Nephron progenitor cell (in vitro differentiated cells): ENCODE data around the gene SERGEF.
"Not testable (repeated sequence)": the region's sequence is repeated elsewhere in the genome, so short reads cannot be mapped to it uniquely, and the experiment has no call there.

Source experiments
- DNase-seq: peaks from one replicate; pipeline ENCODE4 v3.0.0; 2021
- H3K27ac Mint-ChIP-seq: 2 replicates; pipeline ENCODE4 v1.8.0; 2021; ENCODE audit warnings: mild to moderate bottlenecking, moderate library complexity, mixed read lengths
- H3K27me3 Mint-ChIP-seq: 2 replicates; pipeline ENCODE4 v1.8.0; 2021; ENCODE audit warnings: mild to moderate bottlenecking, low read depth, mixed read lengths; ENCODE audit not compliant: poor library complexity
- H3K36me3 Mint-ChIP-seq: 2 replicates; pipeline ENCODE4 v1.8.0; 2021; ENCODE audit warnings: low read depth, mixed read lengths
- H3K4me1 Mint-ChIP-seq: 2 replicates; pipeline ENCODE4 v1.8.0; 2021; ENCODE audit warnings: mixed read lengths
- H3K4me3 Mint-ChIP-seq: 2 replicates; pipeline ENCODE4 v1.8.0; 2021; ENCODE audit warnings: mild to moderate bottlenecking, moderate library complexity, mixed read lengths
- H3K9me3 Mint-ChIP-seq: 2 replicates; pipeline ENCODE4 v1.8.0; 2021; ENCODE audit warnings: mild to moderate bottlenecking, moderate library complexity, mixed read lengths
- TF ChIP-seq, protein P1 (sequence below): fragments of 200-600 bp; sonication (generic); IDR thresholded peaks from 2 replicates; pipeline ENCODE4 v1.5.0; 2021; ENCODE audit warnings: antibody characterized with exemption

The SERGEF gene

DNA sequence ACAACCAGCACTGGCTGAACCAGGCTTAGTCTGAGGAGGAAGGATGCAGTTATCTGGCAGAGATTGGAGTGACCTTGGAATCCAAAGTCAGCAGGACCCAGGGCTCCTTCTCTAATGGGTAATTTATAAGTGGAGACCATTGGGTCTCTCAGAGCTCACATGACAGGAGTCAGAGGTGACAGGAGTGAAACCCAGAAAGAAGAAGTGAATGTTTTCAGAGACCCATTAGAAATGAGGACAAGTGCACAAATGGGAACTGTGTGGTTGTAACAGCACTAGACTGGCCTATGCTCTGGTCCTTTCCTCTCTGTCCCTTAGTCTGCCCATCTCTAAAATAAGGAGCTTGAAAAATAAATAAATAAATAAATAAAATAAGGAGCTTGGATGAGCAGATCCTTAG is 107.4 kb downstream of the SERGEF start:
- Mint-ChIP-seq H3K27me3 (no peaks in the 10 kb centered on the region), H3K4me1 (no peaks in the 10 kb centered on the region), H3K9me3 (no peaks in the 10 kb centered on the region), H3K36me3 (no peaks in the 10 kb centered on the region), H3K27ac (no peak overlapping the region), H3K4me3 (no peak overlapping the region)
- TF ChIP-seq, protein P1, sequence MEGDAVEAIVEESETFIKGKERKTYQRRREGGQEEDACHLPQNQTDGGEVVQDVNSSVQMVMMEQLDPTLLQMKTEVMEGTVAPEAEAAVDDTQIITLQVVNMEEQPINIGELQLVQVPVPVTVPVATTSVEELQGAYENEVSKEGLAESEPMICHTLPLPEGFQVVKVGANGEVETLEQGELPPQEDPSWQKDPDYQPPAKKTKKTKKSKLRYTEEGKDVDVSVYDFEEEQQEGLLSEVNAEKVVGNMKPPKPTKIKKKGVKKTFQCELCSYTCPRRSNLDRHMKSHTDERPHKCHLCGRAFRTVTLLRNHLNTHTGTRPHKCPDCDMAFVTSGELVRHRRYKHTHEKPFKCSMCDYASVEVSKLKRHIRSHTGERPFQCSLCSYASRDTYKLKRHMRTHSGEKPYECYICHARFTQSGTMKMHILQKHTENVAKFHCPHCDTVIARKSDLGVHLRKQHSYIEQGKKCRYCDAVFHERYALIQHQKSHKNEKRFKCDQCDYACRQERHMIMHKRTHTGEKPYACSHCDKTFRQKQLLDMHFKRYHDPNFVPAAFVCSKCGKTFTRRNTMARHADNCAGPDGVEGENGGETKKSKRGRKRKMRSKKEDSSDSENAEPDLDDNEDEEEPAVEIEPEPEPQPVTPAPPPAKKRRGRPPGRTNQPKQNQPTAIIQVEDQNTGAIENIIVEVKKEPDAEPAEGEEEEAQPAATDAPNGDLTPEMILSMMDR = no peak
- DNase-seq = no peak

DNA sequence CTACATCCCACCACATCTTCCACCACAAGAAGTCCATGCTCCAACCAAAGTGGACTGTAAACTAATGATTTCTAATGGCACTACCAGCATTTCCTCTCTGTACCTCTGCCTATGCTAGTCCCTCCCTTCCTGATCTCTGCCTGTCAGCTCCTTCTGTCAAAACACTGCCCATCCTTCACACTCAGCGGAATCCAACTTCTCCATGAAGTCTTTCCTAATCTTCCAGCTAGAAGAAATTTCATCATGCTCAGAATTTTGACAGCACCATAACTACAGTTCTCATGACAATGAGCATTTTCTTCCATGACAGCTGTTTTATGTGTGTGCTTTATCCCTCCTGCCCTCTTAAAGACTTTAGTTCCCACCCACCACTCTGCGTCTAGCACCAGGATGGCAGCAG is 111.4 kb downstream of the SERGEF start:
- H3K36me3 Mint-ChIP-seq = no peaks in the 10 kb centered on the region

DNA sequence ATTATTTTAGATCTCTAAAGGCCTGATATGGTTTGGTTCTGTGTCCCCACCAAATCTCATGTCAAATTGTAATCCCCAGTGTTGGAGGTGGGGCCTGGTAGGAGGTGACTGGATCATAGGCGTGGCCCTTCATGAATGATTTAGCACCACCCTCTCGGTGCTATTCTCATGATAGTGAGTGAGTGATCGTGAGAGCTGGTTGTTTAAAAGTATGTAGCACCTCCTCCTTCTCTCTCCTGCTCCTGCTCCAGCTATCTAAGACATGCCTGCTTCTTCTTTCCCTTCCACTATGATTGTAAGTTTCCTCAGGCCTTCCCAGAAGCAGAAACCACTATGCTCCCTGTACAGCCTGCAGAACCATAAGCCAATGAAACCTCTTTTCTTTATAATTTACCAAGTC is 114.1 kb downstream of the SERGEF start:
- no peaks in the 10 kb centered on the region for H3K36me3 Mint-ChIP-seq
- H3K9me3 Mint-ChIP-seq = no peaks in the 10 kb centered on the region
- no peaks in the 10 kb centered on the region for H3K4me1 Mint-ChIP-seq
- no peak overlapping the region for H3K27ac Mint-ChIP-seq
- no peak overlapping the region for H3K4me3 Mint-ChIP-seq
- DNase-seq = no peak
- TF ChIP-seq, protein P1 = no peak
- peaks cover 6% of the 10 kb centered on the region for H3K27me3 Mint-ChIP-seq

More for the DNA sequence above, 111.4 kb downstream of the SERGEF start:
- TF ChIP-seq, protein P1 = no peak
- DNase-seq = no peak
- H3K27me3 Mint-ChIP-seq = no peaks in the 10 kb centered on the region
- H3K4me3 Mint-ChIP-seq = no peak overlapping the region
- no peaks in the 10 kb centered on the region for H3K9me3 Mint-ChIP-seq
- H3K4me1 Mint-ChIP-seq = no peaks in the 10 kb centered on the region
- no peak overlapping the region for H3K27ac Mint-ChIP-seq

DNA sequence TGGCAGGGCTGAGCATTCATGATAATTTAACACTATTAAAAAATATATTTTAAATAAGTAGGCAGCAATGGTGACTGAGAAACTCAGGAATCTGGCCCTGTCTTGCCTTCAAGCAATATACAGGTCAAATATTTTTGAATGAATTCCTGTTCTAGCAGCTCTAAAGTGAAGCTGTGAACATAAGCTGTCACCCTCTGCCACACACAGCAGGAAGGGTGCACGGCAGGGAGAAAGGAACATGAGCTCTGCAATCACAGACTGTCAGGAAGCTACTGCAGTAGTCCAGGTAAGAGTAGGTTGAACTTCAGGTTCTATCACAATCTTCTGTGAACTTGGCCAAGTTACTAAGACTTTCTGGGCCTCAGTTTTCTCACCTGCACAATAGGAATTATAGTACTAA is 114.8 kb downstream of the SERGEF start:
- no peaks in the 10 kb centered on the region for H3K36me3 Mint-ChIP-seq

DNA sequence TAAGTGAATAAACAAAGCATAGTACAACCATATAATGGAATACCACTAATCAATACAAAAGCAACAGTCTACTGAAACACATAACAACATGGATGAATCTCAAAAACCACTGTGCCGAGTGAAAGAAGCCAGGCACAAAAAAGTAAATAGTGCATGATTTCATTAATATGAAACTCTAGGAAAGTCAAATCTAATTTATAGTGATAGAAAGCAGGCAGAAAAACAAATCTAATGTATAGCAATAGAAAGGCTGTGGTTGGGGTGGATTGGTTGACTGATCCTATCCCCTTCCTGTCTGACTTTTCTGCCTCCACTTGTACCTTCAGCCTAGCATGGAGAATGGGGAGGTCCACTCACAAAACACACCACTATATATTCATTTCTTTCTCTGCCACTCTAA is 115.4 kb downstream of the SERGEF start:
- DNase-seq = no peak
- TF ChIP-seq, protein P1 = no peak
- Mint-ChIP-seq H3K4me1 (no peaks in the 10 kb centered on the region), H3K27ac (no peak overlapping the region), H3K4me3 (no peak overlapping the region), H3K27me3 (peaks cover 6% of the 10 kb centered on the region), H3K9me3 (no peaks in the 10 kb centered on the region), H3K36me3 (no peaks in the 10 kb centered on the region)

More for the DNA sequence above, 114.8 kb downstream of the SERGEF start:
- H3K4me3 Mint-ChIP-seq = no peak overlapping the region
- peaks cover 6% of the 10 kb centered on the region for H3K27me3 Mint-ChIP-seq
- H3K4me1 Mint-ChIP-seq = no peaks in the 10 kb centered on the region
- H3K9me3 Mint-ChIP-seq = no peaks in the 10 kb centered on the region
- no peak for DNase-seq
- TF ChIP-seq, protein P1 = no peak
- H3K27ac Mint-ChIP-seq = no peak overlapping the region

DNA sequence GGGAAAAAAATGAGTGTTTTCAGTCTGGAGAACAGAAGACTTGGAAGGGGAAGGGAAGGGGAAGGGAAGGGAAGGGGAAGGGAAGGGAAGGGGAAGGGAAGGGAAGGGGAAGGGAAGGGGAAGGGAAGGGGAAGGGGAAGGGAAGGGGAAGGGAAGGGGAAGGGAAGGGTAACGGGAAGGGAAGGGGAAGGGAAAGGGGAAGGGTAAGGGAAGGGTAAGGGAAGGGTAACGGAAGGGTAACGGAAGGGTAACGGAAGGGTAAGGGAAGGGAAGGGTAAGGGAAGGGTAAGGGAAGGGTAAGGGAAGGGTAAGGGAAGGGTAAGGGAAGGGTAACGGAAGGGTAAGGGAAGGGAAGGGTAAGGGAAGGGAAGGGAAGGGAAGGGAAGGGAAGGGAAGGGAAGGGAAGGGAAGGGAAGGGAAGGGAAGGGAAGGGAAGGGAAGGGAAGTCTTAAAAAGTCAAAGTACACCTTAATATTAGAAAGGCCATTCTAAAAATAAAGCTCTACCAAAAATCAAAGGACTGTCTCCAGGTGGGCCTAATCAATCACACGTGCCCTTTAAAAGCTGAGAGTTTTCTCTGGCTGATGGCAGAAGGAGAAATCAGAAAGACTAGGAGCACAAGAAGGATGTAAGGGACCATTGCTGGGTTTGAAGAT is 116.2 kb downstream of the SERGEF start:
- not testable (repeated sequence) for H3K36me3 Mint-ChIP-seq, H3K27ac Mint-ChIP-seq, H3K4me1 Mint-ChIP-seq, H3K9me3 Mint-ChIP-seq, H3K27me3 Mint-ChIP-seq, DNase-seq, H3K4me3 Mint-ChIP-seq
